IgD-negative memory B cell (primary cell): ENCODE measurements around the gene CLDN20. TPM values are rescaled to one million over a fixed set of nuclear protein-coding genes. Genes with fewer than 3 reads are reported as not detected.
"Not testable (repeated sequence)": the region's sequence is repeated elsewhere in the genome, so short reads cannot be mapped to it uniquely, and the experiment has no call there.

ENCODE experiments used
- H3K27ac Mint-ChIP-seq, 3 donors: one replicate each; pipeline ENCODE4 v1.8.0; 2020 to 2022; ENCODE audit warnings: mild to moderate bottlenecking in 3 of 3, mixed read lengths in 3 of 3, moderate library complexity in 1 of 3
- H3K27me3 Mint-ChIP-seq: one replicate; pipeline ENCODE4 v1.8.0; 2021; ENCODE audit warnings: mixed read lengths
- H3K36me3 Mint-ChIP-seq: one replicate; pipeline ENCODE4 v1.8.0; 2020; ENCODE audit warnings: mild to moderate bottlenecking, mixed read lengths
- H3K4me1 Mint-ChIP-seq, 3 donors: one replicate each; pipeline ENCODE4 v1.8.0; 2020 to 2022; ENCODE audit warnings: mixed read lengths in 3 of 3, mild to moderate bottlenecking in 1 of 3
- H3K4me3 Mint-ChIP-seq, 4 donors: one replicate each; pipeline ENCODE4 v1.8.0; 2020 to 2022; ENCODE audit warnings: mild to moderate bottlenecking in 4 of 4, mixed read lengths in 4 of 4, moderate library complexity in 3 of 4
- H3K9me3 Mint-ChIP-seq, 3 donors: one replicate each; pipeline ENCODE4 v1.8.0; 2020 to 2021; ENCODE audit warnings: mixed read lengths in 3 of 3, mild to moderate bottlenecking in 1 of 3
- polyA plus RNA-seq: library from polyadenylated mRNA; unstranded; fragments of 300-500 nt; fragmentation: Illumina TruSeq; gene quantifications from one replicate; pipeline ENCODE4 v1.2.3, GENCODE V29; 2021

Gene CLDN20
- not detected for polyA plus RNA-seq

- peaks cover 13 to 21% (median 18%) of the 10 kb centered on the region in 3 donors for H3K4me1 Mint-ChIP-seq
- no peaks in the 10 kb centered on the region for H3K9me3 Mint-ChIP-seq
- no peaks in the 10 kb centered on the region for H3K27me3 Mint-ChIP-seq
- peak within 1 kb of the TSS in 2 of 3 donors; percentile 1 to 71 for H3K27ac Mint-ChIP-seq
- H3K36me3 Mint-ChIP-seq, result peaks cover 8% of the 10 kb centered on the region
- H3K4me3 Mint-ChIP-seq, result no peak within 1 kb of the TSS
These were observed at the start of gene CLDN20 for GRCh38 chr6:155263373-155264063. Gene CLDN20 (plus strand): TSS chr6:155264013. CDS start chr6:155275720, 11,707 bp downstream.

GRCh38 chr6:155215906-155216305 lies 47.9 kb upstream of the CLDN20 start:
- Mint-ChIP-seq H3K4me3 (no peak overlapping the region), H3K4me1 (peaks cover 0 to 4% (median 3%) of the 10 kb centered on the region in 3 donors), H3K9me3 (peaks cover 0 to 2% (median 0%) of the 10 kb centered on the region in 3 donors), H3K27me3 (no peaks in the 10 kb centered on the region), H3K27ac (no peak overlapping the region), H3K36me3 (peaks cover 10% of the 10 kb centered on the region)

GRCh38 chr6:155216312-155217046 lies 47.3 kb upstream of the CLDN20 start:
- Mint-ChIP-seq H3K9me3 (peaks cover 0 to 2% (median 0%) of the 10 kb centered on the region in 3 donors), H3K4me3 (no peak overlapping the region), H3K27ac (peak overlapping the region in 1 of 3 donors; percentile 77), H3K4me1 (peaks cover 0 to 4% (median 3%) of the 10 kb centered on the region in 3 donors), H3K36me3 (peaks cover 10% of the 10 kb centered on the region), H3K27me3 (no peaks in the 10 kb centered on the region)

- H3K27ac Mint-ChIP-seq, H3K4me1 Mint-ChIP-seq: not testable (repeated sequence)
These were observed 45.1 kb upstream of the CLDN20 start for GRCh38 chr6:155218711-155219110.

GRCh38 chr6:155219299-155219698 lies 44.5 kb upstream of the CLDN20 start:
- Mint-ChIP-seq H3K4me3 (no peak overlapping the region), H3K9me3 (no peaks in the 10 kb centered on the region), H3K4me1 (peaks cover 5 to 14% (median 13%) of the 10 kb centered on the region in 3 donors), H3K27me3 (no peaks in the 10 kb centered on the region), H3K36me3 (peaks cover 7% of the 10 kb centered on the region), H3K27ac (no peak overlapping the region)

More at GRCh38 chr6:155218711-155219110, 45.1 kb upstream of the CLDN20 start:
- H3K9me3 Mint-ChIP-seq, H3K36me3 Mint-ChIP-seq, H3K27me3 Mint-ChIP-seq, H3K4me3 Mint-ChIP-seq: not testable (repeated sequence)

GRCh38 chr6:155219858-155220301 lies 43.9 kb upstream of the CLDN20 start:
- H3K4me1 Mint-ChIP-seq, result peaks cover 5 to 14% (median 13%) of the 10 kb centered on the region in 3 donors
- H3K36me3 Mint-ChIP-seq, result peaks cover 6% of the 10 kb centered on the region
- H3K27me3 Mint-ChIP-seq, result no peaks in the 10 kb centered on the region
- H3K27ac Mint-ChIP-seq, result no peak overlapping the region
- H3K9me3 Mint-ChIP-seq, result no peaks in the 10 kb centered on the region
- no peak overlapping the region for H3K4me3 Mint-ChIP-seq

GRCh38 chr6:155221086-155221485 lies 42.7 kb upstream of the CLDN20 start:
- peaks cover 5 to 14% (median 11%) of the 10 kb centered on the region in 3 donors for H3K4me1 Mint-ChIP-seq
- H3K36me3 Mint-ChIP-seq, result peaks cover 8% of the 10 kb centered on the region
- H3K4me3 Mint-ChIP-seq, result no peak overlapping the region
- H3K27me3 Mint-ChIP-seq, result no peaks in the 10 kb centered on the region
- no peaks in the 10 kb centered on the region for H3K9me3 Mint-ChIP-seq
- H3K27ac Mint-ChIP-seq, result no peak overlapping the region

GRCh38 chr6:155222506-155222905 lies 41.3 kb upstream of the CLDN20 start:
- Mint-ChIP-seq H3K27me3 (no peaks in the 10 kb centered on the region), H3K4me3 (no peak overlapping the region), H3K27ac (no peak overlapping the region), H3K9me3 (no peaks in the 10 kb centered on the region), H3K4me1 (peaks cover 5 to 14% (median 11%) of the 10 kb centered on the region in 3 donors), H3K36me3 (peaks cover 8% of the 10 kb centered on the region)

- Mint-ChIP-seq H3K4me3 (peak overlapping the region in 1 of 4 donors; percentile 45), H3K4me1 (peaks cover 5 to 14% (median 11%) of the 10 kb centered on the region in 3 donors), H3K27me3 (no peaks in the 10 kb centered on the region), H3K9me3 (no peaks in the 10 kb centered on the region), H3K36me3 (peaks cover 12% of the 10 kb centered on the region), H3K27ac (no peak overlapping the region)
These were observed 40.0 kb upstream of the CLDN20 start for GRCh38 chr6:155223646-155224451.

GRCh38 chr6:155224618-155225017 lies 39.2 kb upstream of the CLDN20 start:
- H3K27ac Mint-ChIP-seq, result no peak overlapping the region
- no peaks in the 10 kb centered on the region for H3K27me3 Mint-ChIP-seq
- H3K4me1 Mint-ChIP-seq, result peaks cover 5 to 12% (median 11%) of the 10 kb centered on the region in 3 donors
- H3K4me3 Mint-ChIP-seq, result no peak overlapping the region
- H3K9me3 Mint-ChIP-seq, result peaks cover 0 to 2% (median 0%) of the 10 kb centered on the region in 3 donors
- peaks cover 18% of the 10 kb centered on the region for H3K36me3 Mint-ChIP-seq

GRCh38 chr6:155227046-155227445 lies 36.8 kb upstream of the CLDN20 start:
- peaks cover 0 to 2% (median 0%) of the 10 kb centered on the region in 3 donors for H3K9me3 Mint-ChIP-seq
- H3K36me3 Mint-ChIP-seq, result peaks cover 15% of the 10 kb centered on the region
- no peak overlapping the region for H3K4me3 Mint-ChIP-seq
- H3K27ac Mint-ChIP-seq, result no peak overlapping the region
- peaks cover 5 to 11% (median 11%) of the 10 kb centered on the region in 3 donors for H3K4me1 Mint-ChIP-seq
- no peaks in the 10 kb centered on the region for H3K27me3 Mint-ChIP-seq

- H3K4me3 Mint-ChIP-seq, result no peak overlapping the region
- peaks cover 15% of the 10 kb centered on the region for H3K36me3 Mint-ChIP-seq
- no peak overlapping the region for H3K27ac Mint-ChIP-seq
- peaks cover 0 to 10% (median 7%) of the 10 kb centered on the region in 3 donors for H3K4me1 Mint-ChIP-seq
- H3K27me3 Mint-ChIP-seq, result no peaks in the 10 kb centered on the region
- H3K9me3 Mint-ChIP-seq, result peaks cover 0 to 2% (median 0%) of the 10 kb centered on the region in 3 donors
These were observed 35.2 kb upstream of the CLDN20 start for GRCh38 chr6:155228546-155229166.

GRCh38 chr6:155230975-155231374 lies 32.8 kb upstream of the CLDN20 start:
- not testable (repeated sequence) for H3K4me1 Mint-ChIP-seq, H3K27ac Mint-ChIP-seq, H3K27me3 Mint-ChIP-seq, H3K4me3 Mint-ChIP-seq, H3K9me3 Mint-ChIP-seq
- peaks cover 13% of the 10 kb centered on the region for H3K36me3 Mint-ChIP-seq

GRCh38 chr6:155232848-155233247 lies 31.0 kb upstream of the CLDN20 start:
- peaks cover 0 to 2% (median 0%) of the 10 kb centered on the region in 3 donors for H3K4me1 Mint-ChIP-seq
- H3K9me3 Mint-ChIP-seq, result peaks cover 0 to 8% (median under 1%) of the 10 kb centered on the region in 3 donors
- no peak overlapping the region for H3K4me3 Mint-ChIP-seq
- no peak overlapping the region for H3K27ac Mint-ChIP-seq
- H3K36me3 Mint-ChIP-seq, result peaks cover 11% of the 10 kb centered on the region
- H3K27me3 Mint-ChIP-seq, result no peaks in the 10 kb centered on the region
